HEK293 (cell line): ENCODE results near the gene NPR3.

ENCODE experiments used
- HOXA7 ChIP-seq: sonication (generic); formaldehyde crosslinking; IDR thresholded peaks from 2 replicates; pipeline ENCODE4 v1.8.1; 2022; ENCODE audit warnings: missing genetic modification reagents, borderline replicate concordance
- RBAK ChIP-seq: fragments of 450-650 bp; formaldehyde crosslinking; IDR thresholded peaks from 2 replicates; pipeline ENCODE4 v1.5.1; 2016; ENCODE audit warnings: missing biosample characterization, missing genetic modification characterization
- YY1 ChIP-seq: fragments of 450-650 bp; formaldehyde crosslinking; IDR thresholded peaks from 2 replicates; pipeline ENCODE4 v1.5.1; 2018; ENCODE audit warnings: missing biosample characterization, missing genetic modification characterization
- ZBTB20 ChIP-seq: fragments of 450-650 bp; formaldehyde crosslinking; IDR thresholded peaks from 2 replicates; pipeline ENCODE4 v1.5.1; 2016; ENCODE audit warnings: missing biosample characterization, missing genetic modification characterization
- ZNF10 ChIP-seq: fragments of 450-650 bp; formaldehyde crosslinking; IDR thresholded peaks from 2 replicates; pipeline ENCODE4 v1.5.1; 2017; ENCODE audit warnings: missing biosample characterization, missing genetic modification characterization
- ZNF140 ChIP-seq: fragments of 450-650 bp; formaldehyde crosslinking; IDR thresholded peaks from 2 replicates; pipeline ENCODE4 v1.5.1; 2016; ENCODE audit warnings: missing biosample characterization, missing genetic modification characterization
- ZNF174 ChIP-seq: fragments of 450-650 bp; formaldehyde crosslinking; IDR thresholded peaks from 2 replicates; pipeline ENCODE4 v1.5.0; 2017; ENCODE audit warnings: missing biosample characterization, mild to moderate bottlenecking, missing genetic modification characterization
- ZNF24 ChIP-seq: fragments of 450-650 bp; formaldehyde crosslinking; IDR thresholded peaks from 2 replicates; pipeline ENCODE4 v1.5.1; 2016; ENCODE audit warnings: missing biosample characterization, missing genetic modification characterization
- ZNF274 ChIP-seq, 2 experiments: fragments of 200-500 bp in 1 of 2; fragments of 450-650 bp in 1 of 2; sonication (Bioruptor generic) in 1 of 2; formaldehyde crosslinking in 1 of 2; IDR thresholded peaks; 2 replicates each; pipeline versions ENCODE4 v1.5.1 to v1.6.1; 2014 to 2016; ENCODE audit warnings: borderline replicate concordance in 1 of 2, inconsistent platforms in 1 of 2, low read length in 1 of 2, missing biosample characterization in 1 of 2, missing genetic modification characterization in 1 of 2
- ZNF302 ChIP-seq: fragments of 450-650 bp; formaldehyde crosslinking; IDR thresholded peaks from 2 replicates; pipeline ENCODE4 v1.5.1; 2016; ENCODE audit warnings: missing biosample characterization, missing genetic modification characterization, low read depth
- ZNF571 ChIP-seq: fragments of 450-650 bp; formaldehyde crosslinking; IDR thresholded peaks from 2 replicates; pipeline ENCODE4 v1.5.0; 2017; ENCODE audit warnings: missing biosample characterization, missing genetic modification characterization
- TF ChIP-seq, protein P1 (sequence below): fragments of 450-650 bp; formaldehyde crosslinking; IDR thresholded peaks from 2 replicates; pipeline ENCODE4 v1.5.1; 2016; ENCODE audit warnings: missing biosample characterization, missing genetic modification characterization
- TF ChIP-seq, protein P2 (sequence below): fragments of 450-650 bp; formaldehyde crosslinking; IDR thresholded peaks from 2 replicates; pipeline ENCODE4 v1.5.1; 2016; ENCODE audit warnings: missing biosample characterization, missing genetic modification characterization
- TF ChIP-seq, protein P3 (sequence below): fragments of 450-650 bp; formaldehyde crosslinking; IDR thresholded peaks from 2 replicates; pipeline ENCODE4 v1.5.1; 2016; ENCODE audit warnings: missing biosample characterization, missing genetic modification characterization

DNA sequence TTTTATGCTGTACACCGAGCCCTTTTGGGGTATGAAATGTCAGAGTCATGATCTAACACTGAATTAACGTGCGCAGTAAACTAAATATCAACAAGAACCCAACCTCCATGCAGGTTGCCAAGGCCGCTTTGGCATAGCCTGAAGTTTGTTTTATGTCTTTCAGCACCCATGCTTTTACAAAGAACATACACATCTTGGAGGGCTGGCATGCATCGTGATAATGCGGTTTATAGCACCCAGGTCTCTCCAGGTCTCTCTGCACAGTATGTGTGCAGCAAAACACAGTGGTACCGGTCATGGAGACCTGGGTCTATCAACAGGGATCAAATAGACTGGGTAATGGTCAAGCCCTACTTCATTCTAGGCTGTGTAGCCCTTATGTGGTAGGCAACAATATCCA is 11.8 kb downstream of the NPR3 start:
- no peak for TF ChIP-seq ZNF10 (tag by site-specific recombination)
- TF ChIP-seq ZNF274 (IDR thresholded peaks at IDR 0.05; ENCODE audit: low read length), result no peak
- no peak for TF ChIP-seq ZNF274 (tag by site-specific recombination; IDR thresholded peaks at IDR 0.05; ENCODE audit: borderline replicate concordance)
- no peak for TF ChIP-seq ZNF24 (tag by site-specific recombination)
- TF ChIP-seq, protein P1, sequence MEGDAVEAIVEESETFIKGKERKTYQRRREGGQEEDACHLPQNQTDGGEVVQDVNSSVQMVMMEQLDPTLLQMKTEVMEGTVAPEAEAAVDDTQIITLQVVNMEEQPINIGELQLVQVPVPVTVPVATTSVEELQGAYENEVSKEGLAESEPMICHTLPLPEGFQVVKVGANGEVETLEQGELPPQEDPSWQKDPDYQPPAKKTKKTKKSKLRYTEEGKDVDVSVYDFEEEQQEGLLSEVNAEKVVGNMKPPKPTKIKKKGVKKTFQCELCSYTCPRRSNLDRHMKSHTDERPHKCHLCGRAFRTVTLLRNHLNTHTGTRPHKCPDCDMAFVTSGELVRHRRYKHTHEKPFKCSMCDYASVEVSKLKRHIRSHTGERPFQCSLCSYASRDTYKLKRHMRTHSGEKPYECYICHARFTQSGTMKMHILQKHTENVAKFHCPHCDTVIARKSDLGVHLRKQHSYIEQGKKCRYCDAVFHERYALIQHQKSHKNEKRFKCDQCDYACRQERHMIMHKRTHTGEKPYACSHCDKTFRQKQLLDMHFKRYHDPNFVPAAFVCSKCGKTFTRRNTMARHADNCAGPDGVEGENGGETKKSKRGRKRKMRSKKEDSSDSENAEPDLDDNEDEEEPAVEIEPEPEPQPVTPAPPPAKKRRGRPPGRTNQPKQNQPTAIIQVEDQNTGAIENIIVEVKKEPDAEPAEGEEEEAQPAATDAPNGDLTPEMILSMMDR (tag by site-specific recombination), result no peak
- TF ChIP-seq ZNF302, result no peak
- no peak for TF ChIP-seq HOXA7 (CRISPR knock-in tag)
- TF ChIP-seq, protein P2, sequence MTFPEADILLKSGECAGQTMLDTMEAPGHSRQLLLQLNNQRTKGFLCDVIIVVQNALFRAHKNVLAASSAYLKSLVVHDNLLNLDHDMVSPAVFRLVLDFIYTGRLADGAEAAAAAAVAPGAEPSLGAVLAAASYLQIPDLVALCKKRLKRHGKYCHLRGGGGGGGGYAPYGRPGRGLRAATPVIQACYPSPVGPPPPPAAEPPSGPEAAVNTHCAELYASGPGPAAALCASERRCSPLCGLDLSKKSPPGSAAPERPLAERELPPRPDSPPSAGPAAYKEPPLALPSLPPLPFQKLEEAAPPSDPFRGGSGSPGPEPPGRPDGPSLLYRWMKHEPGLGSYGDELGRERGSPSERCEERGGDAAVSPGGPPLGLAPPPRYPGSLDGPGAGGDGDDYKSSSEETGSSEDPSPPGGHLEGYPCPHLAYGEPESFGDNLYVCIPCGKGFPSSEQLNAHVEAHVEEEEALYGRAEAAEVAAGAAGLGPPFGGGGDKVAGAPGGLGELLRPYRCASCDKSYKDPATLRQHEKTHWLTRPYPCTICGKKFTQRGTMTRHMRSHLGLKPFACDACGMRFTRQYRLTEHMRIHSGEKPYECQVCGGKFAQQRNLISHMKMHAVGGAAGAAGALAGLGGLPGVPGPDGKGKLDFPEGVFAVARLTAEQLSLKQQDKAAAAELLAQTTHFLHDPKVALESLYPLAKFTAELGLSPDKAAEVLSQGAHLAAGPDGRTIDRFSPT, result no peak
- no peak for TF ChIP-seq RBAK (tag by site-specific recombination)
- TF ChIP-seq ZNF174, result no peak
- TF ChIP-seq, protein P3, sequence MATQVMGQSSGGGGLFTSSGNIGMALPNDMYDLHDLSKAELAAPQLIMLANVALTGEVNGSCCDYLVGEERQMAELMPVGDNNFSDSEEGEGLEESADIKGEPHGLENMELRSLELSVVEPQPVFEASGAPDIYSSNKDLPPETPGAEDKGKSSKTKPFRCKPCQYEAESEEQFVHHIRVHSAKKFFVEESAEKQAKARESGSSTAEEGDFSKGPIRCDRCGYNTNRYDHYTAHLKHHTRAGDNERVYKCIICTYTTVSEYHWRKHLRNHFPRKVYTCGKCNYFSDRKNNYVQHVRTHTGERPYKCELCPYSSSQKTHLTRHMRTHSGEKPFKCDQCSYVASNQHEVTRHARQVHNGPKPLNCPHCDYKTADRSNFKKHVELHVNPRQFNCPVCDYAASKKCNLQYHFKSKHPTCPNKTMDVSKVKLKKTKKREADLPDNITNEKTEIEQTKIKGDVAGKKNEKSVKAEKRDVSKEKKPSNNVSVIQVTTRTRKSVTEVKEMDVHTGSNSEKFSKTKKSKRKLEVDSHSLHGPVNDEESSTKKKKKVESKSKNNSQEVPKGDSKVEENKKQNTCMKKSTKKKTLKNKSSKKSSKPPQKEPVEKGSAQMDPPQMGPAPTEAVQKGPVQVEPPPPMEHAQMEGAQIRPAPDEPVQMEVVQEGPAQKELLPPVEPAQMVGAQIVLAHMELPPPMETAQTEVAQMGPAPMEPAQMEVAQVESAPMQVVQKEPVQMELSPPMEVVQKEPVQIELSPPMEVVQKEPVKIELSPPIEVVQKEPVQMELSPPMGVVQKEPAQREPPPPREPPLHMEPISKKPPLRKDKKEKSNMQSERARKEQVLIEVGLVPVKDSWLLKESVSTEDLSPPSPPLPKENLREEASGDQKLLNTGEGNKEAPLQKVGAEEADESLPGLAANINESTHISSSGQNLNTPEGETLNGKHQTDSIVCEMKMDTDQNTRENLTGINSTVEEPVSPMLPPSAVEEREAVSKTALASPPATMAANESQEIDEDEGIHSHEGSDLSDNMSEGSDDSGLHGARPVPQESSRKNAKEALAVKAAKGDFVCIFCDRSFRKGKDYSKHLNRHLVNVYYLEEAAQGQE (tag by site-specific recombination), result no peak
- no peak for TF ChIP-seq ZNF571 (tag by site-specific recombination)
- TF ChIP-seq YY1 (tag by site-specific recombination), result no peak
- no peak for TF ChIP-seq ZBTB20 (tag by site-specific recombination)
- no peak for TF ChIP-seq ZNF140 (tag by site-specific recombination)
